Neuron (in vitro differentiated cells): ENCODE measurements around the gene IGF1.

Source experiments
- H2AFZ ChIP-seq: one replicate; pipeline ENCODE4 v1.6.1; 2013; ENCODE audit warnings: low read depth, mild to moderate bottlenecking, inconsistent platforms, low read length, moderate library complexity
- H3K27me3 ChIP-seq: one replicate; pipeline ENCODE4 v1.6.1; 2013; ENCODE audit warnings: low read length; ENCODE audit not compliant: insufficient read depth
- H3K36me3 ChIP-seq: one replicate; pipeline ENCODE4 v1.6.1; 2013; ENCODE audit warnings: low read length; ENCODE audit not compliant: insufficient read depth
- H3K4me1 ChIP-seq: one replicate; pipeline ENCODE4 v1.6.1; 2013; ENCODE audit warnings: low read length; ENCODE audit not compliant: insufficient read depth
- H3K4me3 ChIP-seq: 2 replicates; pipeline ENCODE4 v1.5.1; 2013; ENCODE audit warnings: mild to moderate bottlenecking, low read length, moderate library complexity
- H3K9me3 ChIP-seq: one replicate; pipeline ENCODE4 v1.6.1; 2013; ENCODE audit warnings: low read length

The IGF1 gene

GRCh38 chr12:102406033-102406584, 74.3 kb downstream of the IGF1 start:
- Histone ChIP-seq H2AFZ (peak overlapping the region; percentile 40), H3K4me1 (no peaks in the 10 kb centered on the region), H3K36me3 (no peaks in the 10 kb centered on the region), H3K4me3 (no peak overlapping the region), H3K27me3 (no peaks in the 10 kb centered on the region), H3K9me3 (no peaks in the 10 kb centered on the region)

GRCh38 chr12:102401087-102401486, 79.3 kb downstream of the IGF1 start:
- Histone ChIP-seq H3K9me3 (no peaks in the 10 kb centered on the region), H3K27me3 (no peaks in the 10 kb centered on the region), H3K4me3 (no peak overlapping the region), H3K36me3 (no peaks in the 10 kb centered on the region), H3K4me1 (no peaks in the 10 kb centered on the region), H2AFZ (no peak overlapping the region)

- no peak overlapping the region for H2AFZ ChIP-seq
- no peaks in the 10 kb centered on the region for H3K27me3 ChIP-seq
- no peaks in the 10 kb centered on the region for H3K9me3 ChIP-seq
- H3K4me1 ChIP-seq, result no peaks in the 10 kb centered on the region
- no peaks in the 10 kb centered on the region for H3K36me3 ChIP-seq
- no peak overlapping the region for H3K4me3 ChIP-seq
Observed at GRCh38 chr12:102399653-102400052, 80.7 kb downstream of the IGF1 start.

- Histone ChIP-seq H3K4me1 (no peaks in the 10 kb centered on the region), H3K36me3 (no peaks in the 10 kb centered on the region), H3K9me3 (no peaks in the 10 kb centered on the region), H2AFZ (no peak overlapping the region), H3K27me3 (no peaks in the 10 kb centered on the region), H3K4me3 (no peak overlapping the region)
Observed at GRCh38 chr12:102396276-102396675, 84.1 kb downstream of the IGF1 start.

- no peaks in the 10 kb centered on the region for H3K36me3 ChIP-seq
- no peaks in the 10 kb centered on the region for H3K9me3 ChIP-seq
- no peaks in the 10 kb centered on the region for H3K4me1 ChIP-seq
- no peak overlapping the region for H2AFZ ChIP-seq
- H3K27me3 ChIP-seq, result no peaks in the 10 kb centered on the region
- no peak overlapping the region for H3K4me3 ChIP-seq
Observed at GRCh38 chr12:102394200-102394599, 86.2 kb downstream of the IGF1 start.

- H2AFZ ChIP-seq, result no peak overlapping the region
- H3K4me3 ChIP-seq, result no peak overlapping the region
- no peaks in the 10 kb centered on the region for H3K9me3 ChIP-seq
- no peaks in the 10 kb centered on the region for H3K4me1 ChIP-seq
- no peaks in the 10 kb centered on the region for H3K36me3 ChIP-seq
- no peaks in the 10 kb centered on the region for H3K27me3 ChIP-seq
Observed at GRCh38 chr12:102390068-102390467, 90.3 kb downstream of the IGF1 start.

- no peaks in the 10 kb centered on the region for H3K9me3 ChIP-seq
- no peaks in the 10 kb centered on the region for H3K4me1 ChIP-seq
- H3K4me3 ChIP-seq, result no peak overlapping the region
- no peaks in the 10 kb centered on the region for H3K27me3 ChIP-seq
- no peak overlapping the region for H2AFZ ChIP-seq
- no peaks in the 10 kb centered on the region for H3K36me3 ChIP-seq
Observed at GRCh38 chr12:102388469-102388868, 91.9 kb downstream of the IGF1 start.

- Histone ChIP-seq H3K4me1 (no peaks in the 10 kb centered on the region), H3K9me3 (no peaks in the 10 kb centered on the region), H2AFZ (no peak overlapping the region), H3K36me3 (no peaks in the 10 kb centered on the region), H3K4me3 (no peak overlapping the region), H3K27me3 (no peaks in the 10 kb centered on the region)
Observed at GRCh38 chr12:102385343-102385742, 95.0 kb downstream of the IGF1 start.

GRCh38 chr12:102379346-102380162, 100.8 kb downstream of the IGF1 start:
- no peak overlapping the region for H2AFZ ChIP-seq
- no peaks in the 10 kb centered on the region for H3K36me3 ChIP-seq
- no peak overlapping the region for H3K4me3 ChIP-seq
- H3K4me1 ChIP-seq, result no peaks in the 10 kb centered on the region
- no peaks in the 10 kb centered on the region for H3K27me3 ChIP-seq
- H3K9me3 ChIP-seq, result no peaks in the 10 kb centered on the region

GRCh38 chr12:102376781-102377180, 103.6 kb downstream of the IGF1 start:
- H3K36me3 ChIP-seq, result no peaks in the 10 kb centered on the region
- no peak overlapping the region for H2AFZ ChIP-seq
- no peaks in the 10 kb centered on the region for H3K4me1 ChIP-seq

GRCh38 chr12:102376181-102376747, 104.1 kb downstream of the IGF1 start:
- no peaks in the 10 kb centered on the region for H3K4me1 ChIP-seq
- H3K27me3 ChIP-seq, result no peaks in the 10 kb centered on the region
- H3K36me3 ChIP-seq, result no peaks in the 10 kb centered on the region
- no peak overlapping the region for H2AFZ ChIP-seq
- H3K9me3 ChIP-seq, result no peaks in the 10 kb centered on the region
- H3K4me3 ChIP-seq, result no peak overlapping the region

More at GRCh38 chr12:102376781-102377180, 103.6 kb downstream of the IGF1 start:
- no peaks in the 10 kb centered on the region for H3K9me3 ChIP-seq
- no peak overlapping the region for H3K4me3 ChIP-seq
- H3K27me3 ChIP-seq, result no peaks in the 10 kb centered on the region

GRCh38 chr12:102374190-102374589, 106.2 kb downstream of the IGF1 start:
- Histone ChIP-seq H2AFZ (no peak overlapping the region), H3K27me3 (no peaks in the 10 kb centered on the region)

GRCh38 chr12:102372087-102372486, 108.3 kb downstream of the IGF1 start:
- Histone ChIP-seq H3K9me3 (no peaks in the 10 kb centered on the region), H3K27me3 (no peaks in the 10 kb centered on the region), H3K4me3 (no peak overlapping the region), H3K4me1 (no peaks in the 10 kb centered on the region), H2AFZ (no peak overlapping the region), H3K36me3 (no peaks in the 10 kb centered on the region)

More at GRCh38 chr12:102374190-102374589, 106.2 kb downstream of the IGF1 start:
- Histone ChIP-seq H3K36me3 (no peaks in the 10 kb centered on the region), H3K4me1 (no peaks in the 10 kb centered on the region), H3K4me3 (no peak overlapping the region), H3K9me3 (no peaks in the 10 kb centered on the region)
